ENCODE results near the gene CCDC39. TPM values are rescaled to one million over a fixed set of nuclear protein-coding genes. Genes with fewer than 3 reads are reported as not detected.
"Not testable (repeated sequence)": the region's sequence is repeated elsewhere in the genome, so short reads cannot be mapped to it uniquely, and the experiment has no call there.

The CCDC39 gene
- total RNA-seq, 1 donor from 2014 or later: not detected

DNA sequence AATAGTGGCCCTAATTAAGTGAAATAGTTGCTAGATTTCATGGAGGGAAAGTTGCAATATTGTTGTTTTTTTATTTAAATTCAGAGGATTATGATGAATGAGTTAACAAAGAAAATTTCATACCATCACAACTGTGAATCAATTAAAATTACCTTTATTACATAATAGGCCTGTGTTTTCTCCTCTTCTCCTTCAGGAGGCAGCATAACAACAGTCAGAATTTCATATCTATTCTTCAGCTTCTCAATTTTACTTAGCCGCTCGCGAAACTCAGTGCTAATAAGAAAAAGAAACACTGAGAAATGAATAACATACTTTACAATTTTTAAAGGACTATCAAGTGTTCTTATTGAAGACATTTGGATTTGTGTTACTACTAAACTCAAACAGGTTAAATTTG, 48.0 kb downstream of the CCDC39 start:
- no peak for DNase-seq
- intact Hi-C loops (cut with micrococcal nuclease): no loop called here
- ATAC-seq: no peak

DNA sequence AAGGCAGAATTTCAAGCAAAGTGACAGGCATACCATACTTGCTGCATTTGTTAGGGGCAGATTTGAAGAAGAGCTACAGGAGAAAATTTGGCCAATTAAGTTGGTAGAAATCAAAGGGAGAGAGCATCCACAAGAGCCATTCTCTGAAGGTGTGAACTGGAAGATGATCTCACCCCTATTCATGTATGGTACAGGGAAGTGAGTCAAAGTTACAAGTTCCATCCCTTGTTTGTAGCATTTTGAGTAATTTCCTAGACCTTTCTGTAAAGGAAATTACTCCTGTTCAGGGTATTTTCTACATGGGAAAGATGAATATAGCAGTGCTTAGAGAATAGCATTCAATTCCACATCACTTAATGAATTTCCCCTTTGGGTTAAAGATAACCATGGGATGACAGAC, 48.9 kb downstream of the CCDC39 start:
- intact Hi-C loops (cut with micrococcal nuclease): no loop called here
- ATAC-seq (no peak), DNase-seq (no peak)

DNA sequence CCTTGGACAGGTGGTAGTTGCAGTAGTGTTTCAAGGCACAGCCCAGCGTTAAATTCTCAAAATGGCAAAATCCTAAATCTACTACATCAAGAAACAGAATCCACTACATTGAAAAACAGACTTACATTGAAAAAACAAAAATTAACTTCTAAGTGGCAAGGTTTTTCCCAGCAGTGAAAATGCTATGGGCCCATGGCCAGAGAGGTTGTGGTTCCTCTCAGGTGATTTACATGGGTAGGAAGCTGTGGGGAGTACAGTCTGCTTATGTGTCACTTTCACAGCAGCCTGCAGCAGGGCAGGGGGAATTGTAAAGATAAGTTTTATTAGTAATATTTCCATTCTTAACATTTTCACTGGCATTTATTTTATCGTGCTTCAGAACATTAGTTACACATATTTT, 52.4 kb downstream of the CCDC39 start:
- intact Hi-C loops (cut with micrococcal nuclease): no loop called here
- ATAC-seq: no peak
- no peak for DNase-seq

GRCh38 chr3:180624714-180625113, 54.6 kb downstream of the CCDC39 start:
- no peak for ATAC-seq
- no peak for DNase-seq
- intact Hi-C loops (cut with micrococcal nuclease): no loop called here

DNA sequence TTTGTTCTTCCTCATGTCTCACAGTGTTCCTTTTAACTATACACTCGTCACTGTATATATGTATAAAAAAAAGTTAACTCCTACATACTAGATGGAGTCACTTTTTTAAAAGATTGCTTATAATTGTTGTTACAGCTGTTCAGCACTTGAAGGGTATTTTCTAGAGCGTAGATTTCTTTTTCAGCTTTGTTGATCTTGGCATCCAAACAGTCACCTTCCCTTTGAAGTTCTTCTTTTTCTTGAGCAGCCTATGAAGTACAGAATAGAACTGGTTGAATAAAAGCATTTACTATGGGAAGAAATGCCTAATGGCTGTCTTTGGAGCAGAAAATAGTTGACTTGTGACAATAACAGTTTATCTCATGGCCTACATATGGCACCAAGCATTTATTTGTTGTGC, 59.6 kb downstream of the CCDC39 start:
- ATAC-seq (no peak), DNase-seq (no peak)
- intact Hi-C loops (cut with micrococcal nuclease): loop anchor here (2.0 kb wide), 1 partner anchor 25 kb away; no protein-coding TSS in a partner anchor

DNA sequence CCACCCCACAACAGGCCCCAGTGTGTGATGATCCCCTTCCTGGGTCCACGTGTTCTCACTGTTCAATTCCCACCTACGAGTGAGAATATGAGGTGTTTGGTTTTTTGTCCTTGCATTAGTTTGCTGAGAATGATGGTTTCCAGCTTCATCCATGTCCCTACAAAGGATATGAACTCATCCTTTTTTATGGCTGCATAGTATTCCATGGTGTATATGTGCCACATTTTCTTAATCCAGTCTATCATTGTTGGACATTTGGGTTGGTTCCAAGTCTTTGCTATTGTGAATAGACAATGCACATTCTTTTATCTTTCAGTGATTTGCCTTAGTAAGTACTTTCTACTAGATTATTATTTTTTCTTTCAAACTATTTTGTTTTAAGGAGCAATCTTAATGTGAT, 60.7 kb downstream of the CCDC39 start:
- DNase-seq, ATAC-seq: not testable (repeated sequence)
- intact Hi-C loops (cut with micrococcal nuclease): loop anchor here (2.0 kb wide), 1 partner anchor 26 kb away; no protein-coding TSS in a partner anchor

GRCh38 chr3:180617049-180617448, 62.2 kb downstream of the CCDC39 start:
- ATAC-seq (no peak), DNase-seq (no peak)
- intact Hi-C loops (cut with micrococcal nuclease): no loop called here

DNA sequence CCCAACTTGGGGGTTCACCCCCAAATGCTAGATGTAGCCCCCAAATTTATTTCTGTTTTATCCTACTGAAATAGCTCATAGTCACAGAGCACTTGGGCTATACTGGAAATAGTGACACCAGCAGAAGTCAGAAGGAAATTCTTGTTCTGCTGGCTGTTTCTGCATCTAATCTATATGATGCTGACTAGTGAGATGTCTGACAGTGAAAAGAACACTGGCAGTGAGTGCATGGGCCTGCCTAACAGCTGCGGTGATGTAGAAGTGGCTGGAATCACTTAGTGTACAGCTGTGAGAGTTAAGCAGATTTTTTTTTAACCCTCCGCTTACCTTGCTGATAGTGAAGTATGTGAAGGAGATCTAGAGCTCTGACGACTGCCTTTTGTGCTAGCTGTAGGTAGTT, 63.3 kb downstream of the CCDC39 start:
- ATAC-seq (no peak), DNase-seq (no peak)
- intact Hi-C loops (cut with micrococcal nuclease): no loop called here

DNA sequence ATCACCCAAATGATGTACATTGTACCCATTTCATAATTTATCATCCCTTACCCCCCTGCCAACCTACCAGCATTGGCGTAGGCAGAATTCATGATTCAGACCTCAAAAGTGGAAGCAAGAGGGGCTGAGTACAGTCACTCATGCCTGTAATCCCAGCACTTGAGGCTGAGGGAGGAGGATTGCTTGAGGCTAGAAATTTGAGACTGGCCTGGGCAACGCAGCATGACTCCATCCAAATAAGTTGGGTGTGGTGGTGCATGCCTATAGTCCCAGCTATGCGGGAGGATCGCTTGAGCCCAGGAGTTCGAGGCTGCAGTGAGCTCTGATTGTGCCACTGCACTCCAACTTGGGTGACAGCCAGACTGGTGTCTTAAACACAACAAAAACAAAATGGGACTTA, 66.9 kb downstream of the CCDC39 start:
- no peak for DNase-seq
- intact Hi-C loops (cut with micrococcal nuclease): no loop called here
- no peak for ATAC-seq

DNA sequence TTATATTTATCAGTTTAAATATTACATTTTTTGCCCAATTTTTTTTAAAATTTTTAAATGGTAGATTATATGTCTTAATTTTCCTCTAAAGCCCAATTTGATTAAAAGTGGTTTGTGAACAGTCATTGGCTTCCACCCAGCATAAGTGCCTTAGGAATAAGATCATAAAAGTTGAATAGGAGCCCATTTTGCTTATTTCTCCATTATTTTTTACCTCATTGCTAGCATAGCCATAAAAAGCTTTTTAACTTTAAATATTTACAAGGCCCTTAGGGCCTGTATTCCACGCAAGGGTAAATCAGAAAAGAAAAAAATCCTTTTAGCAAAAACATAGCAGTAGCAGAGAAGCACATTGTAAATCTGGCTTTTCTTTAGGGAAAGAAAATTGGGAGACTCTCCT, 68.3 kb downstream of the CCDC39 start:
- intact Hi-C loops (cut with micrococcal nuclease): no loop called here
- DNase-seq (no peak), ATAC-seq (no peak)

DNA sequence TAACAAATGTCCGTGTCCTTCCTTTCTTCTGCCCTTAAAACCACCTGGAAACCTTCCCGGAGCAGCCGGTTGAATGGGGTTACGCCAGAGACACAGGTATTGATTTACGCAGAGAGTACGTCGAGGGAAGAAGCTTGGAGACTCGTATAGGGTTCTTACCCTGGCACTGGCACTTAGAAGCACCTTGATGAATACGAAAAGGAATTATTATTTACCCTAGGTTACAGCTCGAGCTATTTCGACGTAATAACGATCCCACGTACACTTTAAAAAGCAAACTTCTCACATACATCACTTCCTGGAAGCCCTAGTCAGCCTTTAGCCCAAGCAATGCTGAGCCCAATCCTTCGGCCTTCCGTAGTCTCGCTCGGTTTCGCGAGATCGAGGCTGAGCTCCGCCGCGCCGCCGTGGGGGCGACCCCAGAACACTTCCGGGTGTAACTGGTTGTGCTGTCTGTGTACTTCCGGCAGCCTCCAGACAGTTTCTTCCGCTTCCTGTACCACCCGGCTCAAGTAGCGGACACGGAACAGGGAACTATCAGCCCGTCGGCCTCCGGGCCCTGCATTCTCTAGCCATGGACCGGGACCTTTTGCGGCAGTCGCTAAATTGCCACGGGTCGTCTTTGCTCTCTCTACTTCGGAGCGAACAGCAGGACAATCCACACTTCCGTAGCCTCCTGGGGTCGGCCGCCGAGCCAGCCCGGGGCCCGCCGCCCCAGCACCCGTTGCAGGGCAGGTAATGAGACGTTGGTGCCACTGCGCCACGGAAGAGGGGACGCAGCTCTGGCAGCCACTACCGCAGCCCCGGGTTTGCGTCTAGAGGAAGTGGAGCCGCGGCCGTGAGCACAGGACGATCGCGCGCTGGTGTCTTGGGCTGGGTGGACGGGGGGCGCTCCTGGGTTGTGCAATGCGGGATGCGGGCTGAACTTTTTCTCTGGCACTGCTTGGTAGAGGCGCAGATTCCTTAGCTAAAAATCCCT, 77.3 kb downstream of the CCDC39 start, which contains the start of gene TTC14:
Gene TTC14 (plus strand): TSS at position 476 of the 979 bp plus-strand sequence. CDS start 99 bp downstream, at position 575.
- ATAC-seq (peak; percentile 100), DNase-seq (peak; percentile 94)
- intact Hi-C loops (cut with micrococcal nuclease): no loop called here

GRCh38 chr3:180600473-180600872, 78.8 kb downstream of the CCDC39 start:
- intact Hi-C loops (cut with micrococcal nuclease): no loop called here
- no peak for ATAC-seq
- DNase-seq: no peak

DNA sequence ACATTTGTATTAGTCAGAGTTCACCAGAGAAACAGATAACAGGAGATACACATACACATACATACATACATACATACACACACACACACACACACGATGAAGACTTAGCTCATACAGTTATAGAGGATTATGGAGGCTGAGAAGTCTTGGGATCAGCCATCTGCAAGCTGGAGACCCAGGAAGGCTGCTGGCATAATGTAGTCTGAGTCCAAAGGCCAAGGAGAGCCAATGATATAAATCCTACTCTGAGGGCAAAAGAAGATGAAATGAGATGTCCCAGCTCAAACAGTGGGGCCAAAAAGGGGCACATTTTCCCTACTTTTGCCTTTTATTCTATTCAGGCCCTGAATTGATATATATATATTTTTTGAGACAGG, 83.7 kb downstream of the CCDC39 start:
- ATAC-seq (no peak), DNase-seq (no peak)
- intact Hi-C loops (cut with micrococcal nuclease): no loop called here

DNA sequence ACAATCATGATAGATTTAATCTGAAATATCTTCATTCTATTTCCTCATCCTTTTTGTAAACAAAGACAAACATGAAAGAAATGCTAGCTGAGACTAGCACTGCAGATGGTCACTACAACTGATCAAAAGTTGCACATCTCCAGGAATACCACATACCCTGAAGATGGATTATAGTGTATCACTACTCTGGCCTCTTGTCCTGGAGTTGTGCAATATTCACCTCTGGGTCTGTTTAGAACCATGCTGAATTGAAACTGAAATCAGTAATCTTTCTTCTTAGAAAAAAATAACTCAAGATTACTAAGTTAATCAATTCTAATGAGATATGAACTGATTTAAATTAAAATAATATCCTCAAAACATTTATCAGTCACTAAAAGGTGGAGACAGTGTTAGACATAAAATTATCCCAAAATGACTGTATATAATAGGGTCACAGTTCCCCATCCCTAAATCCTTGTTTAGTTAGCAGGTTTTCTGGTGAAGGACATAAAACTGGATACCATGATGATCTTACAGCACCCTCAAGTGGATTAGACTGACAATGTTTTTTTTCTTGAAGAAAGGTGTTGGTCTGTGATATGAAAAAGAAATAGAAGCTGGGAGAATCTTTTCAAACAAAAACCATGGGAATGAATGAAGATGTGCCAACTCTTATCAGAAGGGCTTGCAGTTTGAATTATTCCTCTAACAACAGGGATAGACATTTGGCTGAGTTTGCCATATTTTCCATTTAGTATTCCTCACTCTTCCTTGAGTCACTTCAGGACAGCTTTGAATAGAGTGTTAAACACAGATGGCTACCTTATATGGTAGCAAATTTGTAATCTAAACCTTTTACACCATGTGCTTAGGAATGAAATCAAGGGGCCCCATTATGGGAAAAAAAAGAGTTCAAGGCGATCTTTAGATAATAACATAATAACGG, 84.4 kb downstream of the CCDC39 start:
- DNase-seq (no peak), ATAC-seq (no peak)
- intact Hi-C loops (cut with micrococcal nuclease): no loop called here

DNA sequence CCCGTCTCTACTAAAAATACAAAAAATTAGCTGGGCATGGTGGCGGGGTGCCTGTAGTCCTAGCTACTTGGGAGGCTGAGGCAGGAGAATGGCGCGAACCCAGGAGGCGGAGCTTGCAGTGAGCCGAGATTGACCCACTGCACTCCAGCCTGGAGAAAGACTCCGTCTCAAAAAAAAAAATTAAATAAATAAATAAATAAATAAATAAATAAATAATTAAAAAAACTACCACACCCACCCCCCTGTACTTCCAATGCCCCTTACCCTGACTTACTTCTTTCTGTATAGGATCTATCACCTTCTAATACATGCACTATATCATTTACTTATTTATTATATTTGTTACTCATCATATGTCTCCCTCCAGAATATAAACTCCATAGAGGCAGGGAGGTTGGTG, 85.7 kb downstream of the CCDC39 start:
- intact Hi-C loops (cut with micrococcal nuclease); ATAC-seq; DNase-seq: not testable (repeated sequence)

- intact Hi-C loops (cut with micrococcal nuclease): no loop called here
- ATAC-seq (no peak), DNase-seq (peak; percentile 20)
These were observed 88.9 kb downstream of the CCDC39 start for GRCh38 chr3:180590396-180590795.

GRCh38 chr3:180580934-180581333, 98.4 kb downstream of the CCDC39 start:
- ATAC-seq: no peak
- intact Hi-C loops (cut with micrococcal nuclease): no loop called here
- no peak for DNase-seq

- ATAC-seq: no peak
- intact Hi-C loops (cut with micrococcal nuclease): no loop called here
- no peak for DNase-seq
These were observed 103.7 kb downstream of the CCDC39 start for GRCh38 chr3:180575571-180575970.

DNA sequence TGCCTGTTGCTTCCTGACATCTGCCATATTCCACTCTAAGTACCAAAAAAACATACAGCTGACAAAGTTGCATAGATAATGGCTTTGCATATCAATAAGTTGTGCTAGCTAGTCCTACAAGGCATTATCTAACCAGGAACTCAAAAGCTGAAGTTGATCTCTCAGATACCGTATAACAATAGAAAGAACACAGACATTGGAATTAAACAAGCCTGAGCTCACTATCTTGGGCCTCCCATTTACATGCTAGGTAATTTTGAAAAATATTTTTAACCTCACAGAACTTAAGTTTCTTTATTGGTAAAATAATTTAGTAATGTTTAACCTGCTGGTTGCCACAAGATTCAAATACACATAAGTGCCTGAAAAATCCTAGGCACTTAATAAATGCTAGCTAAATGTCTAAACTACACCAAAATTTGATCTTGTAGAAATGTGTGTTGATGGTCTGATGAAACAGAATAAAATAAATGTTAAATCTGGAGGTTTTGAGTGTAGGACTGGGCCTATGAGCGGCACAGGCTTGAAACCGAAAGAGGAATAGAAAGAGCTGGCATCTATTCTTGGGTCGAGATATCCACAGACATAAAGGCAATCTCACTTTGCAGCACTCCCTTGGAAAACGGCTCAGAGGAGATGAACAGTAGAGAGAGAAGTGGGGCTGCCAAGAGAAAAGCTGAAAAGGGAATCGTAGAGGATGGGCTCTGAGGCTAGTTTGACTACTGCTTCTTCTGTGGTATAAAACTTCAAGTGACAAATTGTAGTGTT, 107.3 kb downstream of the CCDC39 start:
- intact Hi-C loops (cut with micrococcal nuclease): no loop called here
- no peak for ATAC-seq
- no peak for DNase-seq

All from left ventricle myocardium superior (tissue), 1 donor.